Endothelial cell of umbilical vein (primary cell): ENCODE results near the gene DUSP22. TPM values are rescaled to one million over a fixed set of nuclear protein-coding genes. Genes with fewer than 3 reads are reported as not detected.

Experiments used
- BruUV-seq: library from RNA; stranded (reverse); fragments of 400-500 nt; replicated peaks from 2 replicates; lab custom pipeline; 2021; lab: Mats Ljungman, UMichigan
- CTCF ChIA-PET: fragments of 300-600, 350-600 bp; sonication (Branson Sonifier 250); formaldehyde crosslinking; loops from one replicate; lab custom pipeline; 2021; ENCODE audit warnings: antibody characterized with exemption, inconsistent platforms; lab: Charles Lee
- POLR2A ChIA-PET: fragments of 300-600, 350-600 bp; sonication (Branson Sonifier 250); formaldehyde crosslinking; loops from one replicate; lab custom pipeline; 2021; ENCODE audit warnings: antibody characterized with exemption, inconsistent platforms; lab: Charles Lee
- DNase-seq: peaks from one replicate; pipeline ENCODE4 v3.0.0-alpha.2; 2011; ENCODE audit warnings: low read depth, low spot score
- FAIRE-seq: peaks from 2 replicates; lab custom pipeline; 2011; peaks lifted over from hg19 to GRCh38; lab: Jason Lieb, UNC
- H2AFZ ChIP-seq: 2 replicates; pipeline ENCODE4 v1.6.0; 2012; ENCODE audit warnings: low read depth, low read length, control low read depth, inconsistent platforms
- H3K27ac ChIP-seq: 2 replicates; pipeline ENCODE4 v1.5.1; 2011; ENCODE audit warnings: low read depth, mild to moderate bottlenecking, control low read depth, low read length, moderate library complexity; ENCODE audit not compliant: insufficient read depth
- H3K27me3 ChIP-seq, 2 experiments: 2 replicates each; pipeline versions ENCODE4 v1.6.0 to v1.6.1; 2011; ENCODE audit warnings: low read length in 2 of 2, mixed read lengths in 1 of 2; ENCODE audit not compliant: control insufficient read depth in 2 of 2, insufficient read depth in 2 of 2
- H3K36me3 ChIP-seq, 2 experiments: 2 replicates in 1 of 2; 3 replicates in 1 of 2; pipeline ENCODE4 v1.5.1; 2011; ENCODE audit warnings: low read length in 2 of 2, mild to moderate bottlenecking in 1 of 2, moderate library complexity in 1 of 2; ENCODE audit not compliant: control insufficient read depth in 2 of 2, insufficient read depth in 2 of 2; ENCODE audit errors: extremely low read depth in 1 of 2
- H3K4me1 ChIP-seq: 3 replicates; pipeline ENCODE4 v1.5.1; 2011; ENCODE audit warnings: mild to moderate bottlenecking, low read length; ENCODE audit not compliant: control insufficient read depth, insufficient read depth; ENCODE audit errors: extremely low read depth
- H3K4me2 ChIP-seq: 2 replicates; pipeline ENCODE4 v1.6.1; 2011; ENCODE audit warnings: low read length, control low read depth, mixed read lengths; ENCODE audit not compliant: insufficient read depth
- H3K4me3 ChIP-seq, 3 experiments: fragments of 200-600 bp in 1 of 3; sonication (generic), shearing (Covaris generic) in 1 of 3; replicated peaks in 1 of 3; 2 replicates each; pipeline ENCODE4 v1.5.1; 2011 to 2016; ENCODE audit warnings: control low read depth in 3 of 3, low read length in 3 of 3, mild to moderate bottlenecking in 2 of 3, inconsistent platforms in 1 of 3, low read depth in 1 of 3, moderate library complexity in 1 of 3; ENCODE audit not compliant: insufficient read depth in 1 of 3
- H3K79me2 ChIP-seq: 2 replicates; pipeline ENCODE4 v1.6.0; 2012; ENCODE audit warnings: low read length, inconsistent platforms; ENCODE audit not compliant: control insufficient read depth, insufficient read depth
- H3K9ac ChIP-seq: replicated peaks from 2 replicates; pipeline ENCODE3; 2011; ENCODE audit warnings: low read length, control low read depth; ENCODE audit not compliant: insufficient read depth; ENCODE audit errors: extremely low read depth
- H3K9me1 ChIP-seq: replicated peaks from 3 replicates; pipeline ENCODE4 v1.6.0; 2011; ENCODE audit warnings: mild to moderate bottlenecking, low read length; ENCODE audit not compliant: control insufficient read depth, insufficient read depth; ENCODE audit errors: extremely low read depth
- H3K9me3 ChIP-seq: replicated peaks from 2 replicates; pipeline ENCODE4 v1.5.1; 2012; ENCODE audit warnings: low read length, inconsistent platforms; ENCODE audit not compliant: control insufficient read depth, insufficient read depth
- H4K20me1 ChIP-seq: replicated peaks from 2 replicates; pipeline ENCODE3; 2011; ENCODE audit warnings: mild to moderate bottlenecking, low read length; ENCODE audit not compliant: control insufficient read depth, insufficient read depth; ENCODE audit errors: extremely low read depth
- CTCF ChIP-seq, 2 donors: IDR thresholded peaks; 1 replicate in 1 of 2; 2 replicates in 1 of 2; pipeline ENCODE4 v1.5.1; 2011; ENCODE audit warnings: low read length in 2 of 2, mild to moderate bottlenecking in 2 of 2, moderate library complexity in 2 of 2, control low read depth in 1 of 2, inconsistent platforms in 1 of 2, low read depth in 1 of 2; ENCODE audit not compliant: insufficient read depth in 1 of 2; ENCODE audit errors: extremely low read depth in 1 of 2
- EZH2 ChIP-seq: IDR thresholded peaks from 2 replicates; pipeline ENCODE4 v1.6.1; 2012; ENCODE audit warnings: borderline replicate concordance, low read depth, mild to moderate bottlenecking, moderate library complexity, low read length, inconsistent platforms; ENCODE audit not compliant: severe bottlenecking
- FOS ChIP-seq: IDR thresholded peaks from 2 replicates; pipeline ENCODE4 v1.6.1; 2011; ENCODE audit warnings: mild to moderate bottlenecking, low read length, moderate library complexity, borderline replicate concordance; ENCODE audit not compliant: insufficient read depth
- GATA2 ChIP-seq: IDR thresholded peaks from 2 replicates; pipeline ENCODE4 v1.7.0; 2011; ENCODE audit warnings: low read depth, mild to moderate bottlenecking, moderate library complexity, mixed read lengths, low read length; ENCODE audit not compliant: insufficient read length, insufficient read depth
- JUN ChIP-seq: IDR thresholded peaks from 2 replicates; pipeline ENCODE4 v1.6.1; 2011; ENCODE audit warnings: borderline replicate concordance, low read depth; ENCODE audit not compliant: insufficient read length, insufficient read depth
- MAX ChIP-seq: IDR thresholded peaks from 2 replicates; pipeline ENCODE4 v1.6.1; 2011; ENCODE audit not compliant: insufficient read depth, insufficient read length
- MYC ChIP-seq: IDR thresholded peaks from one replicate; pipeline ENCODE4 v1.6.1; 2011; ENCODE audit warnings: mild to moderate bottlenecking, low read depth, low read length
- POLR2A ChIP-seq: IDR thresholded peaks from 2 replicates; pipeline ENCODE4 v1.6.1; 2012; ENCODE audit warnings: low read depth, mild to moderate bottlenecking, control low read depth, low read length
- POLR2AphosphoS5 ChIP-seq: IDR thresholded peaks from 2 replicates; pipeline ENCODE4 v1.6.1; 2012; ENCODE audit warnings: low read depth, mild to moderate bottlenecking, control low read depth, low read length, moderate library complexity; ENCODE audit not compliant: insufficient read depth
- dilution Hi-C: fragments of 300-500 bp; cut with MboI; formaldehyde crosslinking; loops from one replicate; pipeline ENCODE4 v1.15.0; 2019; ENCODE audit warnings: low sequenced_read_pairs; ENCODE audit not compliant: extremely low pct_ligation_motif_present
- intact Hi-C: fragments of 100-400 bp; cut with micrococcal nuclease; formaldehyde crosslinking; loops from one replicate; pipeline ENCODE4 v1.10.0; 2022
- polyA plus RNA-seq, 4 experiments: library from polyadenylated mRNA; depleted of rRNA in 3 of 4; stranded (reverse) in 3 of 4; unstranded in 1 of 4; fragments of >200 nt; gene quantifications; 2 replicates each; pipeline versions ENCODE4 v1.2.1 to v1.2.3, GENCODE V29; 2011 to 2012; ENCODE audit warnings: missing spikeins in 1 of 4
- total RNA-seq: library from RNA; stranded (reverse); gene quantifications from 2 replicates; pipeline ENCODE4 v1.2.3, GENCODE V29; 2021

DUSP22 gene
- total and polyA plus RNA-seq, 2 donors (not counting 3 experiments of a cell fraction or from before 2014, with no cell fraction given): 23.2 to 33.9 TPM

GRCh38 chr6:300026-300425, 7.7 kb downstream of the DUSP22 start:
- H2AFZ ChIP-seq: no peak overlapping the region
- H3K9ac ChIP-seq: no peak overlapping the region
- H3K9me3 ChIP-seq: no peaks in the 10 kb centered on the region
- intact Hi-C loops (no loop called here), dilution Hi-C loops (no loop called here)
- TF ChIP-seq MYC (no peak), POLR2A (no peak), FOS (no peak), POLR2AphosphoS5 (no peak), MAX (no peak), CTCF (IDR thresholded peaks at IDR 0.05; ENCODE audit: extremely low read depth in 1 of 2, insufficient read depth in 1 of 2, low read depth in 1 of 2, low read length in 2 of 2) (no peak), GATA2 (no peak), EZH2 (no peak), JUN (no peak)
- no peaks in the 10 kb centered on the region for H3K27me3 ChIP-seq
- POLR2A ChIA-PET: no interaction called here
- H4K20me1 ChIP-seq: no peaks in the 10 kb centered on the region
- H3K27ac ChIP-seq: no peak overlapping the region
- H3K9me1 ChIP-seq: no peaks in the 10 kb centered on the region
- H3K36me3 ChIP-seq: no peaks in the 10 kb centered on the region
- CTCF ChIA-PET: interaction anchor here (1.0 kb wide), 2 partner anchors 9 to 33 kb away, joined by 3 to 5 read pairs; no protein-coding TSS in a partner anchor
- peaks cover 33% of the 10 kb centered on the region for H3K4me1 ChIP-seq
- H3K79me2 ChIP-seq: peaks cover 27% of the 10 kb centered on the region
- BruUV-seq: no TSS peak
- FAIRE-seq (no peak), DNase-seq (no peak)
- H3K4me2 ChIP-seq: no peak overlapping the region
- H3K4me3 ChIP-seq: no peak overlapping the region
